Type B pancreatic cell (in vitro differentiated cells): ENCODE measurements around the gene PLBD2. TPM values are rescaled to one million over a fixed set of nuclear protein-coding genes. Genes with fewer than 3 reads are reported as not detected.

Source experiments
- DNase-seq: peaks from one replicate; pipeline ENCODE4 v3.0.0; 2021; ENCODE audit warnings: mixed read lengths; ENCODE audit not compliant: unreplicated experiment; ENCODE audit errors: extremely low spot score
- H3K27ac Mint-ChIP-seq: 2 replicates; pipeline ENCODE4 v1.8.0; 2021; ENCODE audit warnings: mild to moderate bottlenecking, mixed read lengths
- H3K27me3 Mint-ChIP-seq: 2 replicates; pipeline ENCODE4 v1.8.0; 2021; ENCODE audit warnings: mixed read lengths
- H3K36me3 Mint-ChIP-seq: 2 replicates; pipeline ENCODE4 v1.8.0; 2021; ENCODE audit warnings: mixed read lengths
- H3K4me1 Mint-ChIP-seq: one replicate; pipeline ENCODE4 v1.8.0; 2021; ENCODE audit warnings: mixed read lengths; ENCODE audit not compliant: unreplicated experiment
- H3K4me3 Mint-ChIP-seq: 2 replicates; pipeline ENCODE4 v1.8.0; 2021; ENCODE audit warnings: mild to moderate bottlenecking, mixed read lengths
- H3K9me3 Mint-ChIP-seq: 2 replicates; pipeline ENCODE4 v1.8.0; 2021; ENCODE audit warnings: mixed read lengths
- total RNA-seq: library from RNA; stranded (reverse); gene quantifications from 2 replicates; pipeline ENCODE4 v1.2.1, GENCODE V29; 2021; ENCODE audit warnings: low replicate concordance
- TF ChIP-seq, protein P1 (sequence below): fragments of 200-600 bp; sonication (generic); conservative IDR thresholded peaks from 2 replicates; pipeline ENCODE4 v1.5.0; 2021; ENCODE audit warnings: antibody characterized with exemption, mild to moderate bottlenecking

Gene PLBD2
- total RNA-seq, 1 donor from 2014 or later, result 39.0 TPM

DNA sequence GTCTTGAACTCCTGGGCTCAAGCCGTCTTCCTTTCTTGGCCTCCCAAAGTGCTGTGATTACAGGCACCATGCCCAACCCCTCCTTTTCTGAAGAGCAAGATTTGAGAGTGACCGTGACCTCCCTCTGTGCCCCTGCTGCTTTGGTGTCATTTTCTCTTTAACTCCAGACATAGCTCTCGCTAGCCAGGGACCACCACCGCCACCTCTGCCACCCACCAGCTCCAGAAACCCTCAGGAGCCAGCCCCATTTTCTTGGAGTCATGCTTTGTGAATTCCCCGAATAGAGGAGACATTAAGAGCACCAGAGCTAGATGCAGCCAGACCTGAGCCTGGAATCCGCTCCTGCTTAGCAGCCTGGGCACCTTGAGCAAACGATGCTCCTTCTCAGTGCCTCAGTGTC is 81.9 kb downstream of the PLBD2 start:
- Mint-ChIP-seq H3K27ac (no peak overlapping the region), H3K4me1 (no peaks in the 10 kb centered on the region), H3K9me3 (no peaks in the 10 kb centered on the region), H3K36me3 (no peaks in the 10 kb centered on the region), H3K4me3 (no peak overlapping the region), H3K27me3 (peaks cover 34% of the 10 kb centered on the region)
- DNase-seq, result no peak
- TF ChIP-seq, protein P1, sequence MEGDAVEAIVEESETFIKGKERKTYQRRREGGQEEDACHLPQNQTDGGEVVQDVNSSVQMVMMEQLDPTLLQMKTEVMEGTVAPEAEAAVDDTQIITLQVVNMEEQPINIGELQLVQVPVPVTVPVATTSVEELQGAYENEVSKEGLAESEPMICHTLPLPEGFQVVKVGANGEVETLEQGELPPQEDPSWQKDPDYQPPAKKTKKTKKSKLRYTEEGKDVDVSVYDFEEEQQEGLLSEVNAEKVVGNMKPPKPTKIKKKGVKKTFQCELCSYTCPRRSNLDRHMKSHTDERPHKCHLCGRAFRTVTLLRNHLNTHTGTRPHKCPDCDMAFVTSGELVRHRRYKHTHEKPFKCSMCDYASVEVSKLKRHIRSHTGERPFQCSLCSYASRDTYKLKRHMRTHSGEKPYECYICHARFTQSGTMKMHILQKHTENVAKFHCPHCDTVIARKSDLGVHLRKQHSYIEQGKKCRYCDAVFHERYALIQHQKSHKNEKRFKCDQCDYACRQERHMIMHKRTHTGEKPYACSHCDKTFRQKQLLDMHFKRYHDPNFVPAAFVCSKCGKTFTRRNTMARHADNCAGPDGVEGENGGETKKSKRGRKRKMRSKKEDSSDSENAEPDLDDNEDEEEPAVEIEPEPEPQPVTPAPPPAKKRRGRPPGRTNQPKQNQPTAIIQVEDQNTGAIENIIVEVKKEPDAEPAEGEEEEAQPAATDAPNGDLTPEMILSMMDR, result no peak

Other genes with a start within 250 kb of the PLBD2 start
- gene RASAL1, start 222.8 kb upstream of the PLBD2 start, total RNA-seq, result 0.58 and 2.7 TPM in 2 replicates
- gene CFAP73, start 208.9 kb upstream of the PLBD2 start, total RNA-seq, result 0.27 and 0.81 TPM in 2 replicates
- 53.9 and 66.1 TPM in 2 replicates for gene DDX54, start 173.1 kb upstream of the PLBD2 start, total RNA-seq
- 19.0 and 21.7 TPM in 2 replicates for gene RITA1, start 172.9 kb upstream of the PLBD2 start, total RNA-seq
- 55.6 and 103 TPM in 2 replicates for gene TPCN1, start 137.1 kb upstream of the PLBD2 start, total RNA-seq
- 29.6 and 77.7 TPM in 2 replicates for gene SLC8B1, start 23.5 kb upstream of the PLBD2 start, total RNA-seq
- gene SDS, start 45.3 kb downstream of the PLBD2 start, total RNA-seq, result not detected in 2 replicates
- gene SDSL, start 63.8 kb downstream of the PLBD2 start, total RNA-seq, result 4.5 and 5.3 TPM in 2 replicates
- 0.12 TPM in 1 of 2 replicates, not detected in the other for gene LHX5, start 113.3 kb downstream of the PLBD2 start, total RNA-seq